H9 (cell line): ENCODE measurements around the gene CTNS. TPM values are rescaled to one million over a fixed set of nuclear protein-coding genes. Genes with fewer than 3 reads are reported as not detected.

Experiments
- DNase-seq: peaks from one replicate; pipeline ENCODE4 v3.0.0-alpha.2; 2017
- H2AFZ ChIP-seq: one replicate; pipeline ENCODE4 v1.6.1; 2013; ENCODE audit warnings: mild to moderate bottlenecking, low read length, control low read depth, moderate library complexity
- H2AK5ac ChIP-seq: 2 replicates; pipeline ENCODE4 v1.6.1; 2013; ENCODE audit warnings: low read length, control low read depth, mixed read lengths; ENCODE audit not compliant: insufficient read length
- H2BK120ac ChIP-seq: one replicate; pipeline ENCODE4 v1.6.1; 2013; ENCODE audit warnings: low read depth, mild to moderate bottlenecking, low read length, control low read depth, inconsistent platforms; ENCODE audit not compliant: poor library complexity, severe bottlenecking
- H2BK12ac ChIP-seq: 2 replicates; pipeline ENCODE4 v1.6.1; 2013; ENCODE audit warnings: low read length, control low read depth, mixed read lengths, low read depth; ENCODE audit not compliant: insufficient read length
- H2BK15ac ChIP-seq: 2 replicates; pipeline ENCODE4 v1.6.1; 2013; ENCODE audit warnings: low read depth, low read length, control low read depth
- H2BK20ac ChIP-seq: one replicate; pipeline ENCODE4 v1.6.1; 2013; ENCODE audit warnings: low read depth, mild to moderate bottlenecking, low read length, control low read depth, inconsistent platforms; ENCODE audit not compliant: poor library complexity, severe bottlenecking
- H2BK5ac ChIP-seq: 2 replicates; pipeline ENCODE4 v1.6.1; 2013; ENCODE audit warnings: low read length, control low read depth, mixed read lengths; ENCODE audit not compliant: insufficient read length
- H3K14ac ChIP-seq: 2 replicates; pipeline ENCODE4 v1.6.1; 2013; ENCODE audit warnings: low read length, control low read depth; ENCODE audit not compliant: insufficient read depth
- H3K18ac ChIP-seq: 2 replicates; pipeline ENCODE4 v1.6.1; 2013; ENCODE audit warnings: low read depth, mild to moderate bottlenecking, mixed read lengths, low read length, control low read depth; ENCODE audit not compliant: insufficient read length
- H3K23ac ChIP-seq: 2 replicates; pipeline ENCODE4 v1.6.1; 2013; ENCODE audit warnings: low read length, control low read depth, mixed read lengths, low read depth; ENCODE audit not compliant: insufficient read length
- H3K23me2 ChIP-seq: 2 replicates; pipeline ENCODE4 v1.6.1; 2013; ENCODE audit warnings: low read depth, mild to moderate bottlenecking, mixed read lengths, low read length, control low read depth; ENCODE audit not compliant: insufficient read length, poor library complexity, severe bottlenecking
- H3K27ac ChIP-seq: 2 replicates; pipeline ENCODE4 v1.5.1; 2013; ENCODE audit warnings: low read length, control low read depth, mixed read lengths, low read depth; ENCODE audit not compliant: insufficient read length
- H3K27me3 ChIP-seq: 2 replicates; pipeline ENCODE4 v1.6.1; 2013; ENCODE audit warnings: low read length, control low read depth, inconsistent platforms; ENCODE audit not compliant: insufficient read depth
- H3K4ac ChIP-seq: 2 replicates; pipeline ENCODE4 v1.6.1; 2013; ENCODE audit warnings: low read depth, mild to moderate bottlenecking, control low read depth, inconsistent platforms, low read length, moderate library complexity
- H3K4me1 ChIP-seq: 2 replicates; pipeline ENCODE4 v1.6.1; 2013; ENCODE audit warnings: low read length, control low read depth, inconsistent platforms; ENCODE audit not compliant: insufficient read depth
- H3K4me2 ChIP-seq: 2 replicates; pipeline ENCODE4 v1.6.1; 2013; ENCODE audit warnings: low read length, control low read depth, mixed read lengths; ENCODE audit not compliant: insufficient read length, insufficient read depth
- H3K56ac ChIP-seq: 2 replicates; pipeline ENCODE4 v1.6.1; 2013; ENCODE audit warnings: low read depth, mild to moderate bottlenecking, mixed read lengths, low read length, control low read depth; ENCODE audit not compliant: insufficient read length
- H3K79me1 ChIP-seq: 2 replicates; pipeline ENCODE4 v1.6.1; 2013; ENCODE audit warnings: low read depth, mild to moderate bottlenecking, moderate library complexity, low read length, control low read depth, inconsistent platforms; ENCODE audit not compliant: insufficient read depth, poor library complexity, severe bottlenecking
- H3K79me2 ChIP-seq: 2 replicates; pipeline ENCODE4 v1.6.1; 2013; ENCODE audit warnings: low read length, control low read depth, inconsistent platforms; ENCODE audit not compliant: insufficient read depth
- H3K9ac ChIP-seq: 2 replicates; pipeline ENCODE4 v1.6.1; 2013; ENCODE audit warnings: low read length, control low read depth, mixed read lengths; ENCODE audit not compliant: insufficient read length; ENCODE audit errors: extremely low read depth
- H3K9me3 ChIP-seq: one replicate; pipeline ENCODE4 v1.6.1; 2013; ENCODE audit warnings: low read depth, low read length, inconsistent platforms; ENCODE audit not compliant: control insufficient read depth
- H3T11ph ChIP-seq: one replicate; pipeline ENCODE4 v1.6.1; 2013; ENCODE audit warnings: mild to moderate bottlenecking, low read length, control low read depth, inconsistent platforms
- H4K20me1 ChIP-seq: one replicate; pipeline ENCODE4 v1.6.1; 2013; ENCODE audit not compliant: control insufficient read depth, insufficient read length, insufficient read depth
- H4K5ac ChIP-seq: 2 replicates; pipeline ENCODE4 v1.6.1; 2013; ENCODE audit warnings: low read depth, mild to moderate bottlenecking, mixed read lengths, low read length, control low read depth; ENCODE audit not compliant: insufficient read length
- H4K8ac ChIP-seq: replicated peaks from 2 replicates; pipeline ENCODE4 v1.6.1; 2013; ENCODE audit warnings: low read length, control low read depth, mixed read lengths, low read depth; ENCODE audit not compliant: insufficient read length
- H4K91ac ChIP-seq: 2 replicates; pipeline ENCODE4 v1.6.1; 2013; ENCODE audit warnings: low read depth, mild to moderate bottlenecking, moderate library complexity, mixed read lengths, low read length, control low read depth; ENCODE audit not compliant: insufficient read length
- H3K27ac Mint-ChIP-seq, 3 experiments: 2 replicates in 2 of 3; 3 replicates in 1 of 3; pipeline ENCODE4 v1.8.0; 2020 to 2021; ENCODE audit warnings: mixed read lengths in 3 of 3, mild to moderate bottlenecking in 1 of 3, moderate library complexity in 1 of 3
- H3K27me3 Mint-ChIP-seq: 2 replicates; pipeline ENCODE4 v1.8.0; 2021; ENCODE audit warnings: low read depth, mild to moderate bottlenecking, moderate library complexity, mixed read lengths
- H3K36me3 Mint-ChIP-seq, 3 experiments: 2 replicates in 2 of 3; 3 replicates in 1 of 3; pipeline ENCODE4 v1.8.0; 2020 to 2021; ENCODE audit warnings: low read depth in 3 of 3, mixed read lengths in 3 of 3; ENCODE audit not compliant: insufficient read depth in 1 of 3
- H3K4me1 Mint-ChIP-seq, 2 experiments: 2 replicates each; pipeline ENCODE4 v1.8.0; 2020; ENCODE audit warnings: mixed read lengths in 2 of 2
- H3K4me3 Mint-ChIP-seq, 2 experiments: 2 replicates in 1 of 2; 3 replicates in 1 of 2; pipeline ENCODE4 v1.8.0; 2020 to 2021; ENCODE audit warnings: mild to moderate bottlenecking in 2 of 2, mixed read lengths in 2 of 2, moderate library complexity in 1 of 2
- H3K9me3 Mint-ChIP-seq, 2 experiments: 2 replicates in 1 of 2; 3 replicates in 1 of 2; pipeline ENCODE4 v1.8.0; 2020; ENCODE audit warnings: mild to moderate bottlenecking in 2 of 2, mixed read lengths in 2 of 2, moderate library complexity in 1 of 2
- WGBS: extraction: QIAGEN DNeasy Blood & Tissue Kit; methylation state at CpG from one replicate; pipeline ENCODE4 v1.1.7; 2013; ENCODE audit warnings: missing lambda C conversion rate, low lambda C conversion rate, mixed read lengths; ENCODE audit not compliant: insufficient read length; ENCODE audit errors: extremely low coverage; 5-methylcytosine and 5-hydroxymethylcytosine counted together
- total RNA-seq: library from RNA; stranded (reverse); gene quantifications from 2 replicates; pipeline ENCODE4 v1.2.1, GENCODE V29; 2021
- TF ChIP-seq, protein P1 (sequence below): fragments of 200-600 bp; sonication (generic); conservative IDR thresholded peaks from 3 replicates; pipeline ENCODE4 v1.8.0; 2021; ENCODE audit warnings: antibody characterized with exemption, mild to moderate bottlenecking

Gene CTNS
- total RNA-seq, 1 experiment from 2014 or later: 12.8 TPM

- H3K9me3 ChIP-seq: no peaks in the 10 kb centered on the region
- H3K23ac ChIP-seq: no peak overlapping the region
- H2BK120ac ChIP-seq: no peak overlapping the region
- H3K4ac ChIP-seq: no peak overlapping the region
- Mint-ChIP-seq H3K4me1 (no peaks in the 10 kb centered on the region), H3K4me3 (no peak overlapping the region), H3K36me3 (peaks cover 17 to 73% (median 42%) of the 10 kb centered on the region in 3 experiments), H3K27me3 (no peaks in the 10 kb centered on the region), H3K9me3 (no peaks in the 10 kb centered on the region), H3K27ac (no peak overlapping the region)
- no peak overlapping the region for H3K56ac ChIP-seq
- H4K5ac ChIP-seq: no peak overlapping the region
- H3T11ph ChIP-seq: no peak overlapping the region
- TF ChIP-seq, protein P1, sequence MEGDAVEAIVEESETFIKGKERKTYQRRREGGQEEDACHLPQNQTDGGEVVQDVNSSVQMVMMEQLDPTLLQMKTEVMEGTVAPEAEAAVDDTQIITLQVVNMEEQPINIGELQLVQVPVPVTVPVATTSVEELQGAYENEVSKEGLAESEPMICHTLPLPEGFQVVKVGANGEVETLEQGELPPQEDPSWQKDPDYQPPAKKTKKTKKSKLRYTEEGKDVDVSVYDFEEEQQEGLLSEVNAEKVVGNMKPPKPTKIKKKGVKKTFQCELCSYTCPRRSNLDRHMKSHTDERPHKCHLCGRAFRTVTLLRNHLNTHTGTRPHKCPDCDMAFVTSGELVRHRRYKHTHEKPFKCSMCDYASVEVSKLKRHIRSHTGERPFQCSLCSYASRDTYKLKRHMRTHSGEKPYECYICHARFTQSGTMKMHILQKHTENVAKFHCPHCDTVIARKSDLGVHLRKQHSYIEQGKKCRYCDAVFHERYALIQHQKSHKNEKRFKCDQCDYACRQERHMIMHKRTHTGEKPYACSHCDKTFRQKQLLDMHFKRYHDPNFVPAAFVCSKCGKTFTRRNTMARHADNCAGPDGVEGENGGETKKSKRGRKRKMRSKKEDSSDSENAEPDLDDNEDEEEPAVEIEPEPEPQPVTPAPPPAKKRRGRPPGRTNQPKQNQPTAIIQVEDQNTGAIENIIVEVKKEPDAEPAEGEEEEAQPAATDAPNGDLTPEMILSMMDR: no peak
- no peak overlapping the region for H2BK20ac ChIP-seq
- H4K8ac ChIP-seq: no peak overlapping the region
- H3K9ac ChIP-seq: no peak overlapping the region
- H3K23me2 ChIP-seq: no peaks in the 10 kb centered on the region
- H2AK5ac ChIP-seq: no peak overlapping the region
- no peak overlapping the region for H4K91ac ChIP-seq
- H3K27me3 ChIP-seq: no peaks in the 10 kb centered on the region; the same call in 1 of the 2 replicates
- no peak overlapping the region for H3K27ac ChIP-seq
- no peak for DNase-seq
- H3K4me2 ChIP-seq: no peak overlapping the region
- no peaks in the 10 kb centered on the region for H4K20me1 ChIP-seq
- H3K79me1 ChIP-seq: no peaks in the 10 kb centered on the region
- no peak overlapping the region for H3K18ac ChIP-seq
- no peak overlapping the region for H2BK5ac ChIP-seq
- no CpG with 5 or more reads among the region's 10 CpGs for WGBS
- H2BK15ac ChIP-seq: no peak overlapping the region
- H2AFZ ChIP-seq: no peak overlapping the region
- no peaks in the 10 kb centered on the region for H3K79me2 ChIP-seq
- H3K14ac ChIP-seq: no peak overlapping the region
- H3K4me1 ChIP-seq: no peaks in the 10 kb centered on the region
- H2BK12ac ChIP-seq: no peak overlapping the region
These were observed 26.9 kb upstream of the CTNS start for GRCh38 chr17:3609689-3610088.
